Mesenchymal stem cell (in vitro differentiated cells and primary cell): Measurements from ENCODE around the gene KRTAP9-8. TPM values are rescaled to one million over a fixed set of nuclear protein-coding genes. Genes with fewer than 3 reads are reported as not detected.
A peak's percentile ranks its signal among the peaks of the same experiment; 100 is the strongest.
"Not testable (repeated sequence)": the region's sequence is repeated elsewhere in the genome, so short reads cannot be mapped to it uniquely, and the experiment has no call there.

Source experiments
- DNase-seq: peaks from one replicate; pipeline ENCODE4 v3.0.0-alpha.2; 2013
- H2AFZ ChIP-seq: one replicate; pipeline ENCODE4 v1.6.1; 2013; ENCODE audit warnings: low read depth, mild to moderate bottlenecking, control low read depth, inconsistent platforms, low read length, moderate library complexity
- H2AK5ac ChIP-seq: 2 replicates; pipeline ENCODE4 v1.6.1; 2013; ENCODE audit warnings: low read length, moderate library complexity, mild to moderate bottlenecking, inconsistent platforms; ENCODE audit not compliant: severe bottlenecking
- H2BK120ac ChIP-seq: one replicate; pipeline ENCODE4 v1.6.1; 2013; ENCODE audit warnings: low read depth, mild to moderate bottlenecking, inconsistent platforms, low read length, moderate library complexity
- H2BK12ac ChIP-seq, 2 experiments: one replicate each; pipeline ENCODE4 v1.6.1; 2013; ENCODE audit warnings: inconsistent platforms in 2 of 2, low read length in 2 of 2, mild to moderate bottlenecking in 2 of 2, moderate library complexity in 2 of 2, control low read depth in 1 of 2
- H2BK15ac ChIP-seq: one replicate; pipeline ENCODE4 v1.6.1; 2013; ENCODE audit warnings: mild to moderate bottlenecking, low read depth, inconsistent platforms; ENCODE audit not compliant: poor library complexity, severe bottlenecking
- H2BK5ac ChIP-seq: 2 replicates; pipeline ENCODE4 v1.6.1; 2013; ENCODE audit warnings: low read depth, mild to moderate bottlenecking, low read length, control low read depth, inconsistent platforms; ENCODE audit not compliant: poor library complexity, severe bottlenecking
- H3K14ac ChIP-seq, 2 experiments: one replicate each; pipeline ENCODE4 v1.6.1; 2013; ENCODE audit warnings: inconsistent platforms in 2 of 2, low read length in 2 of 2, control low read depth in 1 of 2, mild to moderate bottlenecking in 1 of 2, moderate library complexity in 1 of 2
- H3K18ac ChIP-seq, 2 experiments: one replicate each; pipeline ENCODE4 v1.6.1; 2013; ENCODE audit warnings: inconsistent platforms in 2 of 2, low read length in 2 of 2, control low read depth in 1 of 2, low read depth in 1 of 2, mild to moderate bottlenecking in 1 of 2
- H3K23ac ChIP-seq, 2 experiments: one replicate each; pipeline ENCODE4 v1.6.1; 2013; ENCODE audit warnings: inconsistent platforms in 2 of 2, low read length in 2 of 2, mild to moderate bottlenecking in 2 of 2, moderate library complexity in 2 of 2, control low read depth in 1 of 2
- H3K27ac ChIP-seq: 2 replicates; pipeline ENCODE4 v1.5.1; 2013; ENCODE audit warnings: mild to moderate bottlenecking, moderate library complexity, low read length, control low read depth, inconsistent platforms; ENCODE audit not compliant: poor library complexity, severe bottlenecking
- H3K27me3 ChIP-seq, 2 experiments: 2 replicates each; pipeline versions ENCODE4 v1.6.1 to v1.7.0; 2013; ENCODE audit warnings: low read length in 2 of 2, mild to moderate bottlenecking in 2 of 2, moderate library complexity in 2 of 2, control low read depth in 1 of 2, inconsistent platforms in 1 of 2; ENCODE audit not compliant: control insufficient read depth in 1 of 2, insufficient read depth in 1 of 2
- H3K36me3 ChIP-seq, 2 experiments: 2 replicates each; pipeline versions ENCODE4 v1.6.1 to v1.7.0; 2013; ENCODE audit warnings: low read length in 2 of 2, control low read depth in 1 of 2, inconsistent platforms in 1 of 2, low read depth in 1 of 2, mild to moderate bottlenecking in 1 of 2; ENCODE audit not compliant: insufficient read depth in 2 of 2, control insufficient read depth in 1 of 2
- H3K4ac ChIP-seq, 2 experiments: one replicate each; pipeline ENCODE4 v1.6.1; 2013; ENCODE audit warnings: inconsistent platforms in 2 of 2, low read length in 2 of 2, mild to moderate bottlenecking in 2 of 2, moderate library complexity in 2 of 2, control low read depth in 1 of 2, low read depth in 1 of 2
- H3K4me1 ChIP-seq: 2 replicates; pipeline ENCODE4 v1.6.1; 2013; ENCODE audit warnings: low read depth, low read length, control low read depth; ENCODE audit not compliant: control insufficient read depth, insufficient read depth
- H3K4me2 ChIP-seq: 2 replicates; pipeline ENCODE4 v1.6.1; 2013; ENCODE audit warnings: low read length, mild to moderate bottlenecking, inconsistent platforms; ENCODE audit not compliant: poor library complexity, severe bottlenecking
- H3K4me3 ChIP-seq, 2 experiments: 2 replicates each; pipeline versions ENCODE4 v1.5.1 to v1.7.0; 2013; ENCODE audit warnings: low read length in 2 of 2, mild to moderate bottlenecking in 2 of 2, control low read depth in 1 of 2, low read depth in 1 of 2; ENCODE audit not compliant: insufficient read depth in 1 of 2
- H3K79me1 ChIP-seq: replicated peaks from 2 replicates; pipeline ENCODE4 v1.6.1; 2013; ENCODE audit warnings: mild to moderate bottlenecking, control low read depth, low read length, inconsistent platforms; ENCODE audit not compliant: poor library complexity, severe bottlenecking
- H3K9ac ChIP-seq: 2 replicates; pipeline ENCODE4 v1.7.0; 2013; ENCODE audit warnings: mild to moderate bottlenecking, low read length, moderate library complexity
- H3K9me3 ChIP-seq: 2 replicates; pipeline ENCODE4 v1.7.0; 2013; ENCODE audit warnings: mild to moderate bottlenecking, low read length; ENCODE audit not compliant: control insufficient read depth
- H4K8ac ChIP-seq: one replicate; pipeline ENCODE4 v1.6.1; 2013; ENCODE audit warnings: inconsistent platforms, mild to moderate bottlenecking, low read length, moderate library complexity
- H4K91ac ChIP-seq: one replicate; pipeline ENCODE4 v1.6.1; 2013; ENCODE audit warnings: mild to moderate bottlenecking, low read length, inconsistent platforms
- WGBS: methylation state at CpG from one replicate; pipeline ENCODE4 v1.1.7; 2013; ENCODE audit warnings: mixed read lengths; 5-methylcytosine and 5-hydroxymethylcytosine counted together
- polyA plus RNA-seq, 2 experiments: library from polyadenylated mRNA; stranded (reverse); fragments of 200-250 nt; gene quantifications; one replicate each; pipeline ENCODE4 v1.2.3, GENCODE V29; 2013

The KRTAP9-8 gene
- not detected for polyA plus RNA-seq (2013, experiment 1 of 2)
- polyA plus RNA-seq (2013, experiment 2 of 2), result not detected

GRCh38 chr17:41237949-41238437, at the start of gene KRTAP9-8:
Gene KRTAP9-8 (plus strand): TSS chr17:41237999. CDS start chr17:41238052, 53 bp downstream.
- not testable (repeated sequence) for H3K36me3 ChIP-seq, H2BK120ac ChIP-seq, H3K4me1 ChIP-seq, H4K8ac ChIP-seq, DNase-seq, H3K4me3 ChIP-seq, H3K4ac ChIP-seq, H2BK12ac ChIP-seq, H3K27ac ChIP-seq, H4K91ac ChIP-seq, H2AFZ ChIP-seq, H3K79me1 ChIP-seq, H2BK15ac ChIP-seq, H3K4me2 ChIP-seq, H3K23ac ChIP-seq, H3K9me3 ChIP-seq, H3K18ac ChIP-seq, H2AK5ac ChIP-seq, H3K9ac ChIP-seq, H2BK5ac ChIP-seq
- Histone ChIP-seq H3K27me3 (peaks cover 0 to 10% of the 10 kb centered on the region in 2 experiments), H3K14ac (peak within 1 kb of the TSS in 1 of 2 experiments; percentile 41)
- 56% methylated on average over 2 of the region's 3 CpGs for WGBS

- not testable (repeated sequence) for H3K9me3 ChIP-seq, H3K18ac ChIP-seq, H2AK5ac ChIP-seq, H3K4me2 ChIP-seq, H3K27ac ChIP-seq, H3K4ac ChIP-seq, H2BK5ac ChIP-seq, H4K8ac ChIP-seq, H3K23ac ChIP-seq, H4K91ac ChIP-seq, H3K27me3 ChIP-seq, H2BK12ac ChIP-seq, H2AFZ ChIP-seq, H2BK15ac ChIP-seq, H3K9ac ChIP-seq, H3K14ac ChIP-seq, H3K36me3 ChIP-seq, H3K4me3 ChIP-seq, DNase-seq, H3K79me1 ChIP-seq, H2BK120ac ChIP-seq, H3K4me1 ChIP-seq
- 52% methylated on average over 1 of the region's 1 CpG for WGBS
Measured at GRCh38 chr17:41189837-41190318, 47.9 kb upstream of the KRTAP9-8 start, which contains the start of gene KRTAP9-1. Gene KRTAP9-1 (plus strand): TSS chr17:41189887. CDS start chr17:41189887, 0 bp downstream.

GRCh38 chr17:41190328-41190727, 47.5 kb upstream of the KRTAP9-8 start:
- DNase-seq, result no peak
- H2BK12ac ChIP-seq, result no peak overlapping the region
- no peak overlapping the region for H2BK15ac ChIP-seq
- no peak overlapping the region for H3K4ac ChIP-seq
- no peak overlapping the region for H4K8ac ChIP-seq
- H3K4me2 ChIP-seq, result no peak overlapping the region
- no peak overlapping the region for H3K9ac ChIP-seq
- no peak overlapping the region for H2BK120ac ChIP-seq
- H2AFZ ChIP-seq, result no peak overlapping the region
- peaks cover 6% of the 10 kb centered on the region for H3K4me1 ChIP-seq
- no peak overlapping the region for H3K4me3 ChIP-seq
- H4K91ac ChIP-seq, result no peak overlapping the region
- no peaks in the 10 kb centered on the region for H3K79me1 ChIP-seq
- no peak overlapping the region for H3K18ac ChIP-seq
- no peak overlapping the region for H2BK5ac ChIP-seq
- no peak overlapping the region for H3K14ac ChIP-seq
- no peaks in the 10 kb centered on the region for H3K9me3 ChIP-seq
- no peak overlapping the region for H2AK5ac ChIP-seq
- H3K27me3 ChIP-seq, result no peaks in the 10 kb centered on the region
- 85% methylated on average over 3 of the region's 3 CpGs for WGBS
- H3K27ac ChIP-seq, result no peak overlapping the region
- H3K23ac ChIP-seq, result no peak overlapping the region
- no peaks in the 10 kb centered on the region for H3K36me3 ChIP-seq

- no peak for DNase-seq
- peaks cover 7% of the 10 kb centered on the region for H3K9me3 ChIP-seq
- no peak overlapping the region for H2BK120ac ChIP-seq
- no peaks in the 10 kb centered on the region for H3K27me3 ChIP-seq
- no peak overlapping the region for H2BK12ac ChIP-seq
- no peak overlapping the region for H2AK5ac ChIP-seq
- H3K18ac ChIP-seq, result no peak overlapping the region
- no peak overlapping the region for H3K27ac ChIP-seq
- H4K8ac ChIP-seq, result no peak overlapping the region
- H3K14ac ChIP-seq, result no peak overlapping the region
- no peaks in the 10 kb centered on the region for H3K36me3 ChIP-seq
- no peak overlapping the region for H3K9ac ChIP-seq
- H3K79me1 ChIP-seq, result no peaks in the 10 kb centered on the region
- no peak overlapping the region for H3K4me2 ChIP-seq
- H2BK15ac ChIP-seq, result no peak overlapping the region
- no peak overlapping the region for H3K4ac ChIP-seq
- no peak overlapping the region for H3K23ac ChIP-seq
- H3K4me1 ChIP-seq, result no peaks in the 10 kb centered on the region
- no peak overlapping the region for H2BK5ac ChIP-seq
- H4K91ac ChIP-seq, result no peak overlapping the region
- no peak overlapping the region for H3K4me3 ChIP-seq
- H2AFZ ChIP-seq, result no peak overlapping the region
- 38% methylated on average over 1 of the region's 1 CpG for WGBS
Measured at GRCh38 chr17:41196068-41196467, 41.7 kb upstream of the KRTAP9-8 start.
